Stomach (tissue), 4 donors: ENCODE data around the gene NLRX1.

Experiments
- EP300 ChIP-seq: sonication (generic); formaldehyde crosslinking; IDR thresholded peaks from one replicate; pipeline ENCODE4 v1.6.1; 2017; ENCODE audit warnings: antibody characterized with exemption
- TF ChIP-seq, protein P1 (sequence below), 7 experiments: fragments of 450-650 bp in 4 of 7; fragments of 200-600 bp in 3 of 7; sonication (generic) in 3 of 7; IDR thresholded peaks; one replicate each; pipeline ENCODE4 v1.5.1; 2016 to 2019; ENCODE audit warnings: antibody characterized with exemption in 7 of 7, control low read depth in 2 of 7, mild to moderate bottlenecking in 1 of 7

DNA sequence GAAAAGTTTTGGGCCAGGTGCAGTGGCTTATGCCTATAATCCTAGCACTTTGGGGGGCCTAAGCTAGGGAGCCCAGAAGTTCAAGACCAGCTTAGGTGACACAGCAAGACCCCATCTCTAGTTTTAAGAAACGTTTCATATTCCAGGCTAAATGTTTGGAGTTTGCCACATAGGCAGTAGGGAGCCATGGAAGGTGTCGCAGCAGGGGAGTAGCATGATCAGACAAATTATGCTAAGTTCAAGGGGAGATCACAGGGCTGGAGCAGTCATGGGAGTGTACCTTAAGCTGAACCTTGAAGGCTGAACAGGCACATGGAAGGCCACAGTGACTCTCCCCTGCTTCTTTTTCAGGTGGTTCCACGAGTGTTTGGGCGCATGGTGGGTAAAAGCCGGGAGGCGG, 10.8 kb downstream of the NLRX1 start:
- TF ChIP-seq, protein P1, sequence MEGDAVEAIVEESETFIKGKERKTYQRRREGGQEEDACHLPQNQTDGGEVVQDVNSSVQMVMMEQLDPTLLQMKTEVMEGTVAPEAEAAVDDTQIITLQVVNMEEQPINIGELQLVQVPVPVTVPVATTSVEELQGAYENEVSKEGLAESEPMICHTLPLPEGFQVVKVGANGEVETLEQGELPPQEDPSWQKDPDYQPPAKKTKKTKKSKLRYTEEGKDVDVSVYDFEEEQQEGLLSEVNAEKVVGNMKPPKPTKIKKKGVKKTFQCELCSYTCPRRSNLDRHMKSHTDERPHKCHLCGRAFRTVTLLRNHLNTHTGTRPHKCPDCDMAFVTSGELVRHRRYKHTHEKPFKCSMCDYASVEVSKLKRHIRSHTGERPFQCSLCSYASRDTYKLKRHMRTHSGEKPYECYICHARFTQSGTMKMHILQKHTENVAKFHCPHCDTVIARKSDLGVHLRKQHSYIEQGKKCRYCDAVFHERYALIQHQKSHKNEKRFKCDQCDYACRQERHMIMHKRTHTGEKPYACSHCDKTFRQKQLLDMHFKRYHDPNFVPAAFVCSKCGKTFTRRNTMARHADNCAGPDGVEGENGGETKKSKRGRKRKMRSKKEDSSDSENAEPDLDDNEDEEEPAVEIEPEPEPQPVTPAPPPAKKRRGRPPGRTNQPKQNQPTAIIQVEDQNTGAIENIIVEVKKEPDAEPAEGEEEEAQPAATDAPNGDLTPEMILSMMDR (IDR thresholded peaks at IDR 0.05): no peak
- no peak for TF ChIP-seq EP300
